BE2C (cell line): ENCODE measurements around the gene TMEM231.

Experiments used
- DNase-seq: peaks from one replicate; pipeline ENCODE4 v3.0.0-alpha.2; 2020
- H3K27me3 ChIP-seq: fragments of 250-450 bp; sonication (Bioruptor Pico); 2 replicates; pipeline ENCODE4 v1.5.1; 2020; ENCODE audit warnings: mild to moderate bottlenecking
- H3K36me3 ChIP-seq: fragments of 250-450 bp; sonication (Bioruptor Pico); 2 replicates; pipeline ENCODE4 v1.5.1; 2020; ENCODE audit warnings: mild to moderate bottlenecking
- H3K4me1 ChIP-seq: fragments of 250-450 bp; sonication (Bioruptor Pico); 2 replicates; pipeline ENCODE4 v1.5.1; 2020
- H3K4me3 ChIP-seq: 2 replicates; pipeline ENCODE4 v1.5.1; 2011; ENCODE audit warnings: low read depth, low read length
- H3K9me3 ChIP-seq: fragments of 250-450 bp; sonication (Bioruptor Pico); 2 replicates; pipeline ENCODE4 v1.5.1; 2020
- TF ChIP-seq, protein P1 (sequence below): IDR thresholded peaks from 2 replicates; pipeline ENCODE4 v1.5.1; 2012; ENCODE audit warnings: mild to moderate bottlenecking, low read depth, low read length

Gene TMEM231

DNA sequence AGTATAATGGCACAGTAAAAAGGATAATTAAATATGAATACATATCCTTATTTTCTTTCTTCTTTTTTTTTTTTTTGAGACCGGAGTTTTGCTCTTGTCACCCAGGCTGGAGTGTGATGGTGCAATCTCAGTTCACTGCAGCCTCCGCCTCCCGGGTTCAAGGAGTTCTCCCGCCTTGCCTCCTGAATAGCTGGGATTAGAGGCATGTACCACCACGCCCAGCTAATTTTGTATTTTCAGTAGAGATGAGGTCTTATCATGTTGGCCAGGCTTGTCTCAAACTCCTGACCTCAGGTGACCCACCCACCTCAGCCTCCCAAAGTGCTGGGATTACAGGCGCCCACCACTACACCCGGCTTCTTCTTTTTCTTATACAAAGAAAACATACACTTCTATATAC lies 22.2 kb upstream of the TMEM231 start:
- no peak for DNase-seq
- Histone ChIP-seq H3K9me3 (no peaks in the 10 kb centered on the region), H3K4me3 (no peak overlapping the region), H3K27me3 (no peaks in the 10 kb centered on the region), H3K4me1 (no peaks in the 10 kb centered on the region), H3K36me3 (peaks cover 41% of the 10 kb centered on the region)
- TF ChIP-seq, protein P1, sequence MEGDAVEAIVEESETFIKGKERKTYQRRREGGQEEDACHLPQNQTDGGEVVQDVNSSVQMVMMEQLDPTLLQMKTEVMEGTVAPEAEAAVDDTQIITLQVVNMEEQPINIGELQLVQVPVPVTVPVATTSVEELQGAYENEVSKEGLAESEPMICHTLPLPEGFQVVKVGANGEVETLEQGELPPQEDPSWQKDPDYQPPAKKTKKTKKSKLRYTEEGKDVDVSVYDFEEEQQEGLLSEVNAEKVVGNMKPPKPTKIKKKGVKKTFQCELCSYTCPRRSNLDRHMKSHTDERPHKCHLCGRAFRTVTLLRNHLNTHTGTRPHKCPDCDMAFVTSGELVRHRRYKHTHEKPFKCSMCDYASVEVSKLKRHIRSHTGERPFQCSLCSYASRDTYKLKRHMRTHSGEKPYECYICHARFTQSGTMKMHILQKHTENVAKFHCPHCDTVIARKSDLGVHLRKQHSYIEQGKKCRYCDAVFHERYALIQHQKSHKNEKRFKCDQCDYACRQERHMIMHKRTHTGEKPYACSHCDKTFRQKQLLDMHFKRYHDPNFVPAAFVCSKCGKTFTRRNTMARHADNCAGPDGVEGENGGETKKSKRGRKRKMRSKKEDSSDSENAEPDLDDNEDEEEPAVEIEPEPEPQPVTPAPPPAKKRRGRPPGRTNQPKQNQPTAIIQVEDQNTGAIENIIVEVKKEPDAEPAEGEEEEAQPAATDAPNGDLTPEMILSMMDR: no peak

GRCh38 chr16:75576384-75576811 lies 20.3 kb upstream of the TMEM231 start:
- TF ChIP-seq, protein P1: no peak
- Histone ChIP-seq H3K9me3 (no peaks in the 10 kb centered on the region), H3K4me3 (no peak overlapping the region), H3K27me3 (no peaks in the 10 kb centered on the region), H3K4me1 (no peaks in the 10 kb centered on the region), H3K36me3 (peaks cover 59% of the 10 kb centered on the region)
- DNase-seq: no peak

- Histone ChIP-seq H3K36me3 (peaks cover 63% of the 10 kb centered on the region), H3K27me3 (no peaks in the 10 kb centered on the region), H3K9me3 (no peaks in the 10 kb centered on the region), H3K4me3 (no peak overlapping the region), H3K4me1 (no peaks in the 10 kb centered on the region)
- TF ChIP-seq, protein P1: no peak
- DNase-seq: no peak
These were observed 19.9 kb upstream of the TMEM231 start for GRCh38 chr16:75575958-75576357.

DNA sequence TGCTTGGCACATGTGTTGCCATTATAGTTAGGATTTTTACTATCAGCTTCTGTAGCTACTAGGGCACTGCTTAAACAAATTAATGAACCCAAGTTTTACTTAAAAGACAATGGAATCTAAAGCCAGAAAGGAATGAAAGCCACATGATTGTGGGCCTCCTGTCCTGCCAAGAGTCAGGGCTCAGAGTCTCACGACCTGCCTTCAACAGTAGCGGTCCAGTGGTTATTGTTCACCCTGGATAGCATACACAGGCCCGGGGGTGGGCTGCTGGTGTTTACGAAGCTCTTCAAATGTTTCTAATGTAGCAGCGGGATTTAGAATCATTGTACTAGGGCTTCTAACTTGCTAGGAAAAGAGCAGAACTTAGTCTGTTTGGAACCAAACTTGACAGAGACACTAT lies 17.9 kb upstream of the TMEM231 start:
- no peaks in the 10 kb centered on the region for H3K9me3 ChIP-seq
- no peaks in the 10 kb centered on the region for H3K27me3 ChIP-seq
- TF ChIP-seq, protein P1: no peak
- DNase-seq: no peak
- peaks cover 78% of the 10 kb centered on the region for H3K36me3 ChIP-seq
- no peaks in the 10 kb centered on the region for H3K4me1 ChIP-seq
- H3K4me3 ChIP-seq: no peak overlapping the region

DNA sequence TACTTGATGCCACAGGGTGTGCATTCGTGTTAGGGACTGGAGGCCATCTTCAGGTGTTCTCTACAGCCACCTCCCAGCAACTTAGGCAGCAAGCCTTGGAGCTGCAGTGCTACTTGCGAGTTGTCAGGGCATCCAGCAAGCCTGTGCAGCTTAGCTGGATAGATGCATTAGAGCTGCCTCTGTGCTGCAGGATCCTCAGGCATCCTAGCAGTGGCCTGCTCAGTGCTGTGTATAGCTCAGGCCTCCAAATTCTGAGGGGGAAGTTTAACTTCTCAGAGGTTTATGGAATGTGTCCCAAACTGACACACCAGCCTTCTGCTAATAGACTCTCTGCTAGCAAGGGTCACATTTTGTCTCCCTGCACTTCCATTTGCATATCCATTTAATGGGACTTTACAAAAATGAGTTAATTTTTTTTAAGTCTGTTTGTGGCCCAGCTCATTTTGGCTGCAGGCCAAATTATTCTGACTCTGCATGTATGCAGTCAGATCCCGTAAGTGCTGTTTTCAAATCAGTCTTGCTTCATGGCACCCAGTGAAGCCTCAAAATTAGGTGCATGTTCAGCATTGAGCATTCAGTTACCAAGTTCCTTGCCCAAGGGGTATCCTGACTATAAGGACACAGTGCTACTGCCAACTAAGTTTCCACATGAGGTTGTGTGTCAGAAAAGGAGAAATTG lies 17.0 kb upstream of the TMEM231 start:
- TF ChIP-seq, protein P1: no peak
- Histone ChIP-seq H3K4me3 (no peak overlapping the region), H3K27me3 (no peaks in the 10 kb centered on the region), H3K9me3 (no peaks in the 10 kb centered on the region), H3K4me1 (no peaks in the 10 kb centered on the region), H3K36me3 (peaks cover 82% of the 10 kb centered on the region)
- DNase-seq: no peak

DNA sequence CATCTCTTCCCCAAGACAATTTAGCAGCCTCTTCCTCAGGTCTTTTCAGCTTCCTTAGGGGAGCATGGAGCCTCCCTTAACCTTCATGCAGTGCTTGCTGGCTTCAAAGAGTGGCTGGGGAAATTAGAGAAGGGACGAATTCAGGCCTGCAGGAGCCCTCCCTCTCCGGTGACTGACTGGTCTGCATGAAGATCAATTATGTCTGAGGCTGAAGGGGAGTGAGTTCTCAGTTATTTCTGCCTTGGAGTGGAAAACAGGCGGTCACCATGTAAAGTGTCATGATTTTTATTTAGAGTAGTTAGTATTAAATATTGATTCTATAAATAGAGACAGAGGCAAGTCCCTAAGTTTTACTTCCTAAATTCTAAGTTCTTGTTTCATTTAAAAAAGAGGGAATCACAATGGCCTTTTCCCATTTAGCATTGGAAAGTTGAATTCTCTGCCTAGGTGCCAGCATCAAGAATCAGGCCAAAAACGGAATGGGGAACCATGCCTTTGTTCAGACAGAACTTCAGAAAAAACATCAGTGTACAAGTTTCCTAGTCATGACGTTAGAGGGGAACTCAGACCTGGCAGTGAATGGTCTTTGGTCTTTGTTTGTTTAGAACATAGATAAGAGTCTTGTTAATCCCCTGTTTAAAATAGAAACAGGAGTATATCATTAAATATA lies 14.5 kb upstream of the TMEM231 start:
- Histone ChIP-seq H3K4me1 (no peaks in the 10 kb centered on the region), H3K4me3 (no peak overlapping the region), H3K36me3 (peaks cover 69% of the 10 kb centered on the region), H3K9me3 (no peaks in the 10 kb centered on the region), H3K27me3 (no peaks in the 10 kb centered on the region)
- TF ChIP-seq, protein P1: no peak
- DNase-seq: no peak
